HG03108 (cell line): Measurements from ENCODE around the gene CDC42EP3.

ENCODE experiments used
- ATAC-seq: cut with Tn5 transposase; IDR thresholded peaks from one replicate; pipeline ENCODE4 v1.9.1; 2021; ENCODE audit warnings: moderate library complexity; ENCODE audit not compliant: unreplicated experiment

The CDC42EP3 gene

GRCh38 chr2:37637190-37637860, 34.1 kb downstream of the CDC42EP3 start:
- ATAC-seq: no peak

GRCh38 chr2:37636381-37637066, 34.9 kb downstream of the CDC42EP3 start:
- no peak for ATAC-seq

- peak; percentile 66 for ATAC-seq
These were observed 35.7 kb downstream of the CDC42EP3 start for GRCh38 chr2:37635504-37636380.

- no peak for ATAC-seq
These were observed 36.4 kb downstream of the CDC42EP3 start for GRCh38 chr2:37634914-37635503.

GRCh38 chr2:37633845-37634244, 37.6 kb downstream of the CDC42EP3 start:
- no peak for ATAC-seq

DNA sequence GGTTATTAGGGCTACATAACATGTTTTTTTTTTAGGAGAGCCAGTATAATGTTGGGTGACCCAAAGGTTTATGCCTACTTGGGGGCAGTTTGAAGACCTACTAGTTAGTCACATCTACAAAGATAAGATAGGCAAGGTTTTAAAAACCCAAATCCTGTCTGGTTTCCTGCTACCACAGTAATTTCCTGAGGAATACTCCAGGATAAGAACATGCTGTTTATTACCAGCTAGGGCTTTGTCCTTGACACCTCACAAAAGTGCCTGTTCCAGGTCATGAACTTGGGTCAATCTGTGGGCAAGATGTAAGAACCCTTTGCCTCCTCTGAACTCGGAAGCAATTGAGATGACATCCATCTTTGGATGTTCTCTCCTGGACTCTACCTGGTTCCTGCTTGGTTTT, 38.2 kb downstream of the CDC42EP3 start:
- no peak for ATAC-seq

- no peak for ATAC-seq
These were observed 39.1 kb downstream of the CDC42EP3 start for GRCh38 chr2:37632310-37632709.

DNA sequence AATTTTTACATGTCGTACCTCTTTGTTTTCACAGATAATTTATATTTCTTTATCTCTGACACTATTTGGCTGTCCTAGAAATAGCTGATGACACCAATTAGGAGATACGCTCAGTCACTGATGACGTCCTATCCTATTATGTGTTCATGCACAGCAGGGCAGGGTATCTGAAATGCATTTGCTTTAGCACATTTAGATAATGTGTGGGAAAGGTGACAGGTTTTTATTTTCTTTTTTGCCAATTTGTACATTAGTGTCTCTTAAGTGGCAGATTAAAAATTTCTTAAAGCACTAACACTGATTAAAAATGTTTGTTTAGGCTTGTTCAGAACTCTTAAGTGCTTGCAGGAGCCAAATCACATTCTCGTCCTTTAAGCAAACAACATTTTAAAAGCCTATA, 39.7 kb downstream of the CDC42EP3 start:
- no peak for ATAC-seq

GRCh38 chr2:37631292-37631691, 40.1 kb downstream of the CDC42EP3 start:
- ATAC-seq: no peak

DNA sequence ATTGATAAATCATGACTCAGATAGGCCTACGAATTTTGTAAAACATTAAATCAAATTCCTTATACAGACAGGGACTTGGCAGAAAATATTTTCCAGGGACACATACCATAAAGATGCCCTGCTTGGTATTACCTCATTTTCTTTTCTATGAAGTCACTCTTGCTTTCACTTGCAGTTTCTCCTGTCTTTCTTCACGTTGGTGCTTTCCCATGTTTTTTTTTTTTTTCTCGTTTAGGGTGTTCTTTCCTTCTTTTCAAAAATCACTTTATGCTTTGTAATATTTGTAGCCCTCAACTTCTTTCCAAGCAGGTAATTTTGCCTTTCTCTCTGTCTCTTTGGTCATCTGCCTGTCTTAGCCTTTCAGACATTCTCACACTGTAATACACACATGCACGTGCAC, 40.7 kb downstream of the CDC42EP3 start:
- no peak for ATAC-seq

DNA sequence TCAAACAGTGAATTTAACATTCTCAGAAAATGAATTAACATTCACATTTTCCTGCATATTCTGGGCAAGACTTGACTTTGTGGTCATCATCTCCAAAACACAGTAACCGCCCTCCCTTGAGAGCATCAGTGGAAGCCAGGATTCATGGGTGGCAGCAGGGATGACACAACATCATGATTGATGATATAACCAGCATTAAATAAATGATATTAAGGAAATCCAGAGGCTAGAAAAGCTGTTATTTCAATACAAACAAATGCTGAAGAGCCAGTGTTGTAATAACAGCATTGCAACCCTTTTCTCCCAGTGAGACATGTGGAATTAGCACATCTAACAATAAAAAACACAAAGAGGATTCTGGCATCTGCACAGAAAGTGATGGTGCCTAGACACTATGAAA, 41.1 kb downstream of the CDC42EP3 start:
- ATAC-seq: no peak

- no peak for ATAC-seq
These were observed 41.9 kb downstream of the CDC42EP3 start for GRCh38 chr2:37629529-37629928.

DNA sequence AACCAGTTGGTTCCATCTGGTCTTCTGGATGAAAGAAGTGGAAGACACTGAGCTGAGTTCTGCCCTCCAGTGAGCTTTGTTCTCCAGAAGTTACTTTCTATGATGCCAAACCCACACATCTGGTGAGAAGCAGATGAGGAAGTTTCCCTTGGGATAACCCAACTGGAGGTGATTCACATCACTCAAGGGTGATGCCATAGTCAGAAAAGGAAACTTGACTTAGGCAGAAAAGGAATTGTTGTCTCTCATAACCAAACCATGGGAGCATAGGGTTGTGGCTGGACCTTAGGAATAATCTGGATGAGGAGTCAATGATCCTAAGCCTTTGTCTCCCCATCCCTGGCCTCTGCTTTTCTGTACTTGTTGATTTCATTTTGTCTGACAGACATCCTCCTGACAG, 43.7 kb downstream of the CDC42EP3 start:
- ATAC-seq: no peak

DNA sequence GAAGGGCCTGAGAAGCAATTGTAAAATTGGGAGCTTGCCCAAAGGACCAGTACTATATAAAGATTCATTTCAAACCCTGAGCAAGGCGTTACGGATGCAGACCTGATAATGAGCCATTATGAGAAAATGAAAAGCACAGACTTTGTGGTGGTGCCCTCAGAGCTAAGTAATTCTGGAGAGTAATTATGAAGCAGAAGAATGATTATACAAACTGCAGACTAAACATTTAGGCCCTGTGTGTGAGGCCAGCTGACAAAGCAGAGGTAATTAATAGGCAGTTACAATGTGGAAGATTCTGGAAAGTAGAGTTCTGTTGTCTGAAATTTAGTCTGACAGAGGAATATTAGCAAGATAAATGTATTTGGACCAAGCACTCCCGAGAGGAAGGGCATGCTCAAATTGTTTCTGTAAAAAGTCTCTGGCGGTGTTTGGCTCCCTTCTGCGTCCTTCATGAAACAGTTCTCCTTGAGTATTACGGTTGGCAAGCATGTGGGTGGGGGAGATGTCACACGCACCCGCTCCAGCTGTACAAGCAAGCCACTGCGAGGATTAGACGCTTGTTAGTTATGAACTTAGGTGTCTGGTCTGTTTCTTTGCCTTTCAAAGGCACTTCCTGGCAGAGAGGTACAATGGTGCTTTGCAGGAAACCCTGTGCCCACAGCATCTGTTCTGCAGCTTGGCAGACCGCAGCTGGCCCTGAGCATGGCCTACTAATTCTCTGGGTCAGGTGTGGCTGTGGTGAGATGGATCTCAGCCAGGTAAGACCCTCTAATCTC, 45.5 kb downstream of the CDC42EP3 start:
- ATAC-seq: peak; percentile 44

- no peak for ATAC-seq
These were observed 46.3 kb downstream of the CDC42EP3 start for GRCh38 chr2:37625156-37625555.

DNA sequence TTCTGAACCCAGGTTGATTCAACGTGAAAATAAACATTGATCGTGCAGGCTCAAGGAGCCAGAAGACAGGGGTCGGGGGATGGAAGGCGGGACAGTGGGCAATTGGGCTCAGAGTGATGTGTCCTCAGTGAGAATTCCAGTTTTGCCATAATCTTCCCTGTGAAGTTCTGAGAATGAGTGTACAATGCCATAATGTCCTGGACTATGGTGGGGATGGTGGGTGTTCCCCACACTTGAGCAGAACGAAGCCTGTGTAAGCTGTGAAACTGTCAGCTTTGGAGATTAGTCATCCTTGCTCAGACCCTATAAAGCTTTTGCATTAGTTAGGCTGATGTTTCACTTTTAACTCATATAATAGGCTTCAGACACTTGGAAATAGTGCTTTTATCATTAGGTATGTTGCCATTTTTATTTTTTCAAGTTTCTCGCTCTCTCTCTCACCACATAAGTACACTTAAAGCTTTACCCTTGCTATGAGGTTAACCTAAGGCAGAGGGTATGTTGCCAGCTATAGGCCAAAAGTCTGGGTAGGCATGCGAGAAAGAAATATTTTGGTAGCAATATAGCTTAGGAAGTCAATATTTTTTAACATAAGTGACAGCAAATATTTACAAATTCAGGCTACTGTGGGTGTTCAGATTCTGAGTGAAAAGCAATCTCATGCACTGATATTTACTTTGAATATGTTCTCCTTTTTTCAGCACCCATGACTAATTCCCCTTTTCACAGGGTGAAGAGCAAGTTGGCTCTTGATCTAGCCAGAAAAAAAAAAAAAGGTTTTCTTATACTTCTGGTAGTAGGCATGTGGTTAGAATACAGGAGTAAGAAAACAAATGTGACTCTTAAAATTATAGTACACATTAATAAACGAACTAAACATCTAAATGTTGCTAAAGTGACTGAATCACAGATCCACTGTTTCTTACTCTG, 47.2 kb downstream of the CDC42EP3 start:
- peak; percentile 71 for ATAC-seq

- ATAC-seq: no peak
These were observed 48.0 kb downstream of the CDC42EP3 start for GRCh38 chr2:37623406-37623805.

GRCh38 chr2:37622450-37623100, 48.9 kb downstream of the CDC42EP3 start:
- no peak for ATAC-seq

- no peak for ATAC-seq
These were observed 50.2 kb downstream of the CDC42EP3 start for GRCh38 chr2:37621199-37621598.
